Suprapubic skin (tissue), 4 donors: ENCODE measurements around the gene GDPD3. TPM values are rescaled to one million over a fixed set of nuclear protein-coding genes. Genes with fewer than 3 reads are reported as not detected.
"Not testable (repeated sequence)": the region's sequence is repeated elsewhere in the genome, so short reads cannot be mapped to it uniquely, and the experiment has no call there.

Source experiments
- DNase-seq, 2 donors: peaks; one replicate each; pipeline ENCODE4 v3.0.0-alpha.2; 2019; ENCODE audit warnings: low spot score in 2 of 2
- H3K27ac ChIP-seq: fragments of 200-600 bp; sonication (generic); one replicate; pipeline ENCODE4 v1.5.1; 2019
- H3K27me3 ChIP-seq: fragments of 200-600 bp; sonication (generic); one replicate; pipeline ENCODE4 v1.5.1; 2019
- H3K36me3 ChIP-seq: fragments of 200-600 bp; sonication (generic); one replicate; pipeline ENCODE4 v1.5.1; 2019
- H3K4me1 ChIP-seq: fragments of 200-600 bp; sonication (generic); one replicate; pipeline ENCODE4 v1.5.1; 2019
- H3K4me3 ChIP-seq: fragments of 200-600 bp; sonication (generic); one replicate; pipeline ENCODE4 v1.5.1; 2019; ENCODE audit warnings: mild to moderate bottlenecking
- H3K9me3 ChIP-seq: fragments of 200-600 bp; sonication (generic); one replicate; pipeline ENCODE4 v1.5.1; 2019
- CTCF ChIP-seq, 2 donors: fragments of 200-600 bp in 1 of 2; fragments of 450-650 bp in 1 of 2; sonication (generic) in 1 of 2; IDR thresholded peaks; one replicate each; pipeline ENCODE4 v1.5.1; 2016 to 2019; ENCODE audit warnings: antibody characterized with exemption in 2 of 2, mild to moderate bottlenecking in 1 of 2, moderate library complexity in 1 of 2
- EP300 ChIP-seq: sonication (generic); formaldehyde crosslinking; IDR thresholded peaks from one replicate; pipeline ENCODE4 v1.6.1; 2017; ENCODE audit warnings: antibody characterized with exemption
- POLR2A ChIP-seq, 2 donors: fragments of 450-650 bp; IDR thresholded peaks; one replicate each; pipeline ENCODE4 v1.6.1; 2017; ENCODE audit warnings: antibody characterized with exemption in 2 of 2, mild to moderate bottlenecking in 2 of 2, moderate library complexity in 2 of 2
- POLR2AphosphoS5 ChIP-seq, 3 donors: sonication (generic); formaldehyde crosslinking; IDR thresholded peaks; one replicate each; pipeline ENCODE4 v1.6.1; 2017; ENCODE audit warnings: antibody characterized with exemption in 3 of 3
- WGBS: methylation state at CpG from one replicate; pipeline ENCODE4 v1.1.5; 2018; 5-methylcytosine and 5-hydroxymethylcytosine counted together
- total RNA-seq, 4 donors: library from RNA; depleted of rRNA; stranded (reverse); fragments of >200 nt; gene quantifications; one replicate each; pipeline ENCODE4 v1.1.0, GENCODE V29; 2016

Gene GDPD3
- total RNA-seq, 4 donors from 2014 or later: 8.7 to 40.0 (median 12.5) TPM

GRCh38 chr16:30117768-30118167, 4.4 kb upstream of the GDPD3 start:
- DNase-seq: no peak
- no peaks in the 10 kb centered on the region for H3K9me3 ChIP-seq
- WGBS: 95% methylated on average over 4 of the region's 10 CpGs
- TF ChIP-seq CTCF (IDR thresholded peaks at IDR 0.05) (no peak), EP300 (no peak), POLR2AphosphoS5 (IDR thresholded peaks at IDR 0.05) (no peak), POLR2A (IDR thresholded peaks at IDR 0.05) (no peak)
- H3K36me3 ChIP-seq: peaks cover 60% of the 10 kb centered on the region
- H3K27me3 ChIP-seq: no peaks in the 10 kb centered on the region
- H3K4me3 ChIP-seq: no peak overlapping the region
- no peak overlapping the region for H3K27ac ChIP-seq
- H3K4me1 ChIP-seq: peaks cover 31% of the 10 kb centered on the region

- H3K4me1 ChIP-seq: peaks cover 20% of the 10 kb centered on the region
- no peak overlapping the region for H3K27ac ChIP-seq
- WGBS: 94% methylated on average over 14 of the region's 16 CpGs
These were observed 3.2 kb upstream of the GDPD3 start for GRCh38 chr16:30116291-30117207.

GRCh38 chr16:30115238-30115637, 1.9 kb upstream of the GDPD3 start:
- H3K36me3 ChIP-seq: peaks cover 83% of the 10 kb centered on the region
- H3K27me3 ChIP-seq: no peaks in the 10 kb centered on the region
- WGBS: 68% methylated on average over 7 of the region's 7 CpGs
- no peak overlapping the region for H3K27ac ChIP-seq
- H3K9me3 ChIP-seq: no peaks in the 10 kb centered on the region
- no peak for DNase-seq
- no peak overlapping the region for H3K4me3 ChIP-seq
- H3K4me1 ChIP-seq: peaks cover 19% of the 10 kb centered on the region
- TF ChIP-seq POLR2AphosphoS5 (IDR thresholded peaks at IDR 0.05) (no peak), POLR2A (IDR thresholded peaks at IDR 0.05) (no peak), EP300 (no peak), CTCF (IDR thresholded peaks at IDR 0.05) (no peak)

More at GRCh38 chr16:30116291-30117207, 3.2 kb upstream of the GDPD3 start:
- Histone ChIP-seq H3K36me3 (peaks cover 70% of the 10 kb centered on the region), H3K27me3 (no peaks in the 10 kb centered on the region), H3K4me3 (no peak overlapping the region), H3K9me3 (no peaks in the 10 kb centered on the region)
- no peak for TF ChIP-seq POLR2AphosphoS5 (IDR thresholded peaks at IDR 0.05)
- no peak for DNase-seq

- H3K4me1 ChIP-seq: peaks cover 19% of the 10 kb centered on the region
- WGBS: 81% methylated on average over 7 of the region's 7 CpGs
- not testable (repeated sequence) for H3K4me3 ChIP-seq, DNase-seq, H3K9me3 ChIP-seq, H3K27ac ChIP-seq, H3K27me3 ChIP-seq
- peaks cover 87% of the 10 kb centered on the region for H3K36me3 ChIP-seq
These were observed 1.5 kb upstream of the GDPD3 start for GRCh38 chr16:30114833-30115232.

- no peak for TF ChIP-seq CTCF (IDR thresholded peaks at IDR 0.05)
- no peak for TF ChIP-seq EP300
- no peak for TF ChIP-seq POLR2A (IDR thresholded peaks at IDR 0.05)
- TF ChIP-seq POLR2AphosphoS5 (IDR thresholded peaks at IDR 0.05): no peak
- H3K27ac ChIP-seq: no peak overlapping the region
These were observed 1.1 kb upstream of the GDPD3 start for GRCh38 chr16:30114411-30114810.

GRCh38 chr16:30113711-30114333, 485 bp upstream of the GDPD3 start:
- Histone ChIP-seq H3K27ac (no peak overlapping the region), H3K27me3 (no peaks in the 10 kb centered on the region), H3K4me3 (no peak overlapping the region), H3K4me1 (peaks cover 19% of the 10 kb centered on the region), H3K9me3 (no peaks in the 10 kb centered on the region), H3K36me3 (peaks cover 84% of the 10 kb centered on the region)
- TF ChIP-seq POLR2AphosphoS5 (IDR thresholded peaks at IDR 0.05) (no peak), EP300 (no peak), POLR2A (IDR thresholded peaks at IDR 0.05) (no peak), CTCF (IDR thresholded peaks at IDR 0.05) (no peak)
- 98% methylated on average over 7 of the region's 20 CpGs for WGBS
- no peak for DNase-seq

More at GRCh38 chr16:30114411-30114810, 1.1 kb upstream of the GDPD3 start:
- Histone ChIP-seq H3K9me3 (no peaks in the 10 kb centered on the region), H3K4me1 (peaks cover 19% of the 10 kb centered on the region), H3K27me3 (no peaks in the 10 kb centered on the region), H3K4me3 (no peak overlapping the region), H3K36me3 (peaks cover 87% of the 10 kb centered on the region)
- 53% methylated on average over 2 of the region's 11 CpGs for WGBS
- DNase-seq: no peak
